D721Med (cell line): ENCODE results near the gene MROH7.

Experiments used
- DNase-seq: peaks from one replicate; pipeline ENCODE4 v3.0.0; 2011; ENCODE audit warnings: low spot score; ENCODE audit not compliant: insufficient read length
- FAIRE-seq: peaks from 2 replicates; lab custom pipeline; 2011; peaks lifted over from hg19 to GRCh38; lab: Jason Lieb, UNC
- TF ChIP-seq, protein P1 (sequence below): IDR thresholded peaks from 2 replicates; pipeline ENCODE4 v1.5.1; 2012; ENCODE audit warnings: mild to moderate bottlenecking, control low read depth; ENCODE audit not compliant: insufficient read depth; ENCODE audit errors: missing control alignments

MROH7 gene

DNA sequence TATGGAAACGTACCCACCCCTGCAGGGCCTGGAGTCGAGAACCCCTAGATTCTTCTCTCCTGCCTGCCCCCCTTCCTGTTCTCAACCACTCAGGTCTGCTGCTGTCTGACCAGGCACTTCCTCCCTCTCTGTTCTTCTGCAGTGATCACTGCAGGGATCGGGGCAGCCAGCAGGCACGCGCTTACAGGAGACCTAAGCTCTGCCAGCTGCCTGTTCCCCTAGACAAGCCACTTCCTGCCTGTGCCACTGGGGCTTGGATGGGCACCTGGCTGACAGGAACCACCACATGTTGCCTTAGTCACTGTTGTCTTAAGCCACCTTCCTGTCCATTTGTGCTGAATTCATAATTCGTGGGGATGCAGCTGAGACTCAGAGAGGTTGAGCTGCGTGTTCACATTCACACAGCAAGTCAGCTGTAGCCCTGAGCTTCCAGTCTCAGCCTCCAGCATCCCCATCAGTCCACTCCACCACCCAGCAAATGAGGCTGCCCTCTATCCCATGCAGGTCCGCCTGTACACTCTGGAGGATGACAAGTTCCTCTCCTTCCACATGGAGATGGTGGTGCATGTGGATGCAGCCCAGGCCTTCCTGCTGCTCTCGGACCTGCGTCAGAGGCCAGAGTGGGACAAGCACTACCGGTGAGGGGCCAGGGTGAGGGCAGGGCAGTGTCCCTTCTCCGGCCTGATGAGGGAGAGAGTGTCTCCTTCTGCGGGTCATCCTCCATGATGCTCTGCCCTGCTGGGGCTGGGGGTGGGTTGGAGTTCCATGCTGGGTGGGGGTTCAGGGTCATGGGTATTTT lies 36.8 kb upstream of the MROH7 start:
- DNase-seq: no peak
- TF ChIP-seq, protein P1, sequence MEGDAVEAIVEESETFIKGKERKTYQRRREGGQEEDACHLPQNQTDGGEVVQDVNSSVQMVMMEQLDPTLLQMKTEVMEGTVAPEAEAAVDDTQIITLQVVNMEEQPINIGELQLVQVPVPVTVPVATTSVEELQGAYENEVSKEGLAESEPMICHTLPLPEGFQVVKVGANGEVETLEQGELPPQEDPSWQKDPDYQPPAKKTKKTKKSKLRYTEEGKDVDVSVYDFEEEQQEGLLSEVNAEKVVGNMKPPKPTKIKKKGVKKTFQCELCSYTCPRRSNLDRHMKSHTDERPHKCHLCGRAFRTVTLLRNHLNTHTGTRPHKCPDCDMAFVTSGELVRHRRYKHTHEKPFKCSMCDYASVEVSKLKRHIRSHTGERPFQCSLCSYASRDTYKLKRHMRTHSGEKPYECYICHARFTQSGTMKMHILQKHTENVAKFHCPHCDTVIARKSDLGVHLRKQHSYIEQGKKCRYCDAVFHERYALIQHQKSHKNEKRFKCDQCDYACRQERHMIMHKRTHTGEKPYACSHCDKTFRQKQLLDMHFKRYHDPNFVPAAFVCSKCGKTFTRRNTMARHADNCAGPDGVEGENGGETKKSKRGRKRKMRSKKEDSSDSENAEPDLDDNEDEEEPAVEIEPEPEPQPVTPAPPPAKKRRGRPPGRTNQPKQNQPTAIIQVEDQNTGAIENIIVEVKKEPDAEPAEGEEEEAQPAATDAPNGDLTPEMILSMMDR: no peak
- FAIRE-seq: no peak

DNA sequence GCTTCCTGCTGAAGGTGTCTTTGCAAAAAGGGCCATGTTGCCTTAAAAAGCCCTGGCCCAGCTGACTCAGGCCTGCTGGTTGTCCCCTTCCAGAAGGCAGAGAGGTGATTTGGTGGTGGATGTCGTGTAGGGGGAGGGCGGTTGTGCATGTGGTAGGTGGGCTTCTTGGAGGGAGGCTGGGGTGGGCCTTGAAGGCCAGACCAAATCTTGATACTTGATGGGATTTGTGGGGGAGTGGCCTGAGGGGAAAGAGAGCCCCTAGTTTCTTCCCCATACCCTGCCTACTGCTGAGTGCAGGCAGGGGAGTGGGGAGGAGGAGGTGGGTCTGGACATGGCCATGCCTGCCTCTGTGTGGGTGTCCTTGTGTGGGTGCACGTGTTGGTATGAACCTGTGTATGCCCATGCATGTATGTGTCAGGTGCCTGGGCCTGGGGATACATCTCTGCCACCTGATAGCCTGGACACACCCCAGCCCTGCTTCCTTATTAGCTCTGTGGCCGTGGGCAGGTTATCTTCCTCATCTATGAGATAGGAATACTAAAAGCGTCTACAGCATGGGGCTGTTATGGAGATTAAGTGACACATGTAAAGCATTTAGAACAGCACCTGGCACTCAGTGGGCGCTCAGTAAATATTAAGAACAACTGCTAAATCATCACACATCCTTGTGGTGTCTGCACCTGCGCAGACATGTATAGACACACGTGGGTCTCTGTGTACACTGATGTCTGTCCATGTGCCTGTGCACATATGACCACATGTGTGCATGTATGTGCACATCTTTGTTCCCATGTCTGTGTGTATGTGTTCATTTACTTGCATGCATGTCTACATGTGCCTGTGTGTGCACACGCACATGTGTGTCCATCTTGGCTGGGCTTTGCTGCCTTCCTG lies 35.2 kb upstream of the MROH7 start:
- DNase-seq (no peak), FAIRE-seq (no peak)
- TF ChIP-seq, protein P1: no peak

DNA sequence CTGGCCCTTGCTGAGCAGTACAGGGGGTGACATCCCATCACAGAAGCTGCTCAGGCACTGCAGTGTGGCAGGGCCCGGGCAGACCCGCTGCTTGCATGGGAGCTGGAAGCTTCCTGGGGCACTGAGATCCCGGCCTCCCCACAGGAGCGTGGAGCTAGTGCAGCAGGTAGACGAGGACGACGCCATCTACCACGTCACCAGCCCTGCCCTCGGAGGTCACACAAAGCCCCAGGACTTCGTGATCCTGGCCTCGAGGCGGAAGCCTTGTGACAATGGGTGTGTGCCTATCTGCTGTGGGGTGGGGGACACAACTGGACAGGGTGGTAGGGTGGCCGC lies 34.6 kb upstream of the MROH7 start:
- FAIRE-seq (no peak), DNase-seq (no peak)
- TF ChIP-seq, protein P1: no peak

DNA sequence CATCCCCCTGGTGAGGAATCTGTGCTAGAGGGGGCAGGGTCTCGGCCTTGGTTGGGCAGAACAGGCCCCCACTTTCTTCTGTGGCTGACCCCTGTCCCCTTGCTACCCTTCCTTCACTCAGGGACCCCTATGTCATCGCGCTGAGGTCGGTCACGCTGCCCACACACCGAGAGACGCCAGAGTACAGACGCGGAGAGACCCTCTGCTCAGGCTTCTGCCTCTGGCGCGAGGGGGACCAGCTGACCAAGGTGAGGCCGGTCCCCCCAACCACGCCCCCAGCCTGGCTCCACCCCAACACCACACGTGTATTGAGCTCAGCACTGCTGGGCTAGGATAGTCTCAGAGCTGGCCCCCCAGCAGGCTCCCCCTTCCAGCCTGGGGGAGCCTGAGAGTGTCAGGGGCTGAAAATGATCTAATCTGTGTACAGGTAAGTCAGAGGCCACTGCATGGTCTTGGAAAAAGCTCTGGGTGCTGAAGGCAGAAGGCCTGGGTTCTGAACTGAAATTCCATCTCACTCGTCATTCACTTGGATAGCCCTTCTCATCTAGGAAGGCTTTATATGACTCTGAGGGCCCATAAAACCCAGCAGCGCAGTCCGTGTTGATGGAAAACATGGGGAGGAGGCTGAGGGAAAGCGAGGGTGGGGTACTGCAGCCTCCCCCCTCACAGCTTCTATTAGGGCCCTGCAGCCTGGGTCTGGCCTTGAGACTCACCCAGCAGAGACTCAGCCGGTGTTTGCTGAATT lies 33.6 kb upstream of the MROH7 start:
- no peak for DNase-seq
- FAIRE-seq: no peak
- TF ChIP-seq, protein P1: no peak

DNA sequence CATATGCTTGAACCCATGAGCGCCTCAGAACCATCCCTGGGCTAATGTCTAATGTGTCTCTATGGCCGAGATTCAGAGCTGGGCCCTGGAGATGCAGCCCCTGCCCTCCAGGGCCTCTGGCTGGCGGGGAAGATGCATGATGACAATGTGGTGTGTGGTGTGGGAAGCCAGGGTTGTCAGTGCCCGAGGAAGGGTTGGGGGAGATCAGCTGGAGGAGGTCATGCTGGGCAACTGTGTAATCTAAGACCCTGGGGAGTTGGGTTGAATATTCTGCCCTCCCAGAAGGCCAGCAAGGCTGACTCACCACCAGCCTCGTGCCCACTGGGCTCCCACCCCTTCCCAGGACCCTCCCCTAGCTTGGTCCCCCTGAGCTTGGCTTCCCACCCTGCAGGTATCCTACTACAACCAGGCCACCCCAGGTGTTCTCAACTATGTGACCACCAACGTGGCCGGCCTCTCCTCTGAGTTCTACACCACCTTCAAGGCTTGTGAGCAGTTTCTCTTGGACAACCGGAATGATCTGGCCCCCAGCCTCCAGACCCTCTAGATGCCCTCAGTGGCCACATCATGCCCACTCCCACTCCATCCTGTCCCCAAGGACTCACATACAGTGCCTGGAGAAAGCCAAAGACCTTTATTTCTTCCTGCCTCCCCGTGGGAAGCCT lies 32.9 kb upstream of the MROH7 start:
- TF ChIP-seq, protein P1: no peak
- DNase-seq: no peak
- FAIRE-seq: no peak

DNA sequence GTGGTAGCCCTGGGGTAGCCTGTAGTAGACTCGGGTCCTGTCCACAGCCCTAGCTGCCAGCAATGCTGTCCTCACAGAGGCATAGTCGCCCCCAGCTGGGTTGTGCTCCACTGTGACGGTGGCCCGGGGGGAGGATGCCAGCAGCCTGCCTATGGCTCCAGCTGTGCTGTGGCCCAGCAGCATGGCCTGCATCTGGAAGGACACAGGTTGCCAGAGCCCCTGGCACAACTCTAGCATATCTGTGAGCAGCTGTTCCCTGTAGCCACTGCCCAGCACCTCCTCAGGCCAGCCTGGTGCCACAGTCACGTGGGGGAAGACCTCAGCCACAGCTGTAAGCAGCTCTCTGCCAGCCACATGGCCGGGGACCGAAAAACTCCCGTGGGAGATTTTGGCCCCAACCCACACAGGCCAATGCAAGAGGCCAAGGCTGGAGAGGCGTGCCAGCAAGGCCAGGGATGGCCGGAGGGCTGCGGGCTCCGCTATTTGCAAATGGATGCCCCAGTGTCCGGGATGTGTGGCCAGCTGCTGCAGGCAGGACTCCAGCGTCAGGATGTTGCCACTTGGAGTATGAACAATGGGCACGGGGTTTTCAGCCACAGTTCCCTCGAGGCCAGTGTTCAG lies 32.2 kb upstream of the MROH7 start:
- FAIRE-seq (no peak), DNase-seq (no peak)
- TF ChIP-seq, protein P1: no peak
